ENCODE data around the gene PTPRE. TPM values are rescaled to one million over a fixed set of nuclear protein-coding genes. Genes with fewer than 3 reads are reported as not detected.
A peak's percentile ranks its signal among the peaks of the same experiment; 100 is the strongest.

PTPRE gene
- polyA plus RNA-seq, 12 donors, result 3.9 to 17.8 (median 7.2) TPM; not detected in 1

- DNase-seq, result no peak
Measured at GRCh38 chr10:127925471-127926207, 18.7 kb downstream of the PTPRE start.

GRCh38 chr10:127926455-127926854 lies 19.6 kb downstream of the PTPRE start:
- no peak for DNase-seq

- no peak for DNase-seq
Measured at GRCh38 chr10:127928021-127928806, 21.3 kb downstream of the PTPRE start.

GRCh38 chr10:127932521-127933270 lies 25.8 kb downstream of the PTPRE start:
- DNase-seq, result no peak

- DNase-seq, result no peak
Measured at GRCh38 chr10:127933271-127933670, 26.4 kb downstream of the PTPRE start.

- DNase-seq, result no peak
Measured at GRCh38 chr10:127934383-127934782, 27.5 kb downstream of the PTPRE start.

- DNase-seq, result peak; percentile 23
Measured at GRCh38 chr10:127935071-127935561, 28.2 kb downstream of the PTPRE start.

GRCh38 chr10:127937069-127937468 lies 30.2 kb downstream of the PTPRE start:
- DNase-seq, result no peak

GRCh38 chr10:127937915-127938463 lies 31.1 kb downstream of the PTPRE start:
- DNase-seq, result no peak

GRCh38 chr10:127939786-127940330 lies 33.0 kb downstream of the PTPRE start:
- no peak for DNase-seq

- no peak for DNase-seq
Measured at GRCh38 chr10:127940866-127941640, 34.1 kb downstream of the PTPRE start.

GRCh38 chr10:127942811-127943210 lies 35.9 kb downstream of the PTPRE start:
- no peak for DNase-seq

- DNase-seq, result no peak
Measured at GRCh38 chr10:127943336-127943910, 36.5 kb downstream of the PTPRE start.

- no peak for DNase-seq
Measured at GRCh38 chr10:127944256-127944655, 37.4 kb downstream of the PTPRE start.

- DNase-seq, result peak; percentile 20
Measured at GRCh38 chr10:127945341-127945758, 38.4 kb downstream of the PTPRE start.

GRCh38 chr10:127945948-127946711 lies 39.2 kb downstream of the PTPRE start:
- no peak for DNase-seq

GRCh38 chr10:127947211-127947610 lies 40.3 kb downstream of the PTPRE start:
- DNase-seq, result no peak

- no peak for DNase-seq
Measured at GRCh38 chr10:127948791-127949190, 41.9 kb downstream of the PTPRE start.

GRCh38 chr10:127949831-127950230 lies 42.9 kb downstream of the PTPRE start:
- DNase-seq, result no peak

Measured in muscle of arm (tissue), 12 donors.